CD4-positive, alpha-beta T cell (primary cell): ENCODE data around the gene CBL. TPM values are rescaled to one million over a fixed set of nuclear protein-coding genes. Genes with fewer than 3 reads are reported as not detected.

Experiments used
- ATAC-seq: fragments of 200-7000 bp; cut with Tn5 transposase; one replicate; pipeline ENCODE4 v1.10.0; 2022; ENCODE audit warnings: mild to moderate bottlenecking; ENCODE audit not compliant: poor library complexity
- CTCF ChIA-PET: fragments of 350-600 bp; sonication (Branson Sonifier 250); formaldehyde crosslinking; loops from one replicate; lab custom pipeline; 2021; ENCODE audit warnings: antibody characterized with exemption, inconsistent platforms; lab: Charles Lee
- POLR2A ChIA-PET: fragments of 350-600 bp; sonication (Branson Sonifier 250); formaldehyde crosslinking; loops from one replicate; lab custom pipeline; 2021; ENCODE audit warnings: antibody characterized with exemption, inconsistent platforms; lab: Charles Lee
- DNase-seq, 14 experiments: peaks; one replicate each; pipeline ENCODE4 v3.0.0-alpha.2; 2013 to 2020; ENCODE audit warnings: mixed read lengths in 2 of 14
- H3K27ac ChIP-seq, 2 donors: one replicate each; pipeline versions ENCODE4 v1.5.1 to v1.7.0; 2013; ENCODE audit warnings: low read length in 2 of 2, low read depth in 1 of 2, mild to moderate bottlenecking in 1 of 2
- H3K27me3 ChIP-seq, 2 experiments: 1 replicate in 1 of 2; 2 replicates in 1 of 2; pipeline versions ENCODE4 v1.6.1 to v1.7.0; 2013; ENCODE audit warnings: low read length in 2 of 2, control low read depth in 1 of 2, mild to moderate bottlenecking in 1 of 2, moderate library complexity in 1 of 2; ENCODE audit not compliant: insufficient read depth in 2 of 2, control insufficient read depth in 1 of 2
- H3K36me3 ChIP-seq: one replicate; pipeline ENCODE4 v1.6.1; 2013; ENCODE audit warnings: low read length, control low read depth; ENCODE audit not compliant: insufficient read depth
- H3K4me1 ChIP-seq: one replicate; pipeline ENCODE4 v1.6.1; 2013; ENCODE audit warnings: low read length, control low read depth; ENCODE audit not compliant: insufficient read depth
- H3K4me3 ChIP-seq: one replicate; pipeline ENCODE4 v1.5.1; 2013; ENCODE audit warnings: mild to moderate bottlenecking, low read length, moderate library complexity
- H3K9me3 ChIP-seq, 2 experiments: 1 replicate in 1 of 2; 2 replicates in 1 of 2; pipeline versions ENCODE4 v1.6.1 to v1.7.0; 2013; ENCODE audit warnings: low read length in 2 of 2, mild to moderate bottlenecking in 2 of 2, control low read depth in 1 of 2, moderate library complexity in 1 of 2; ENCODE audit not compliant: control insufficient read depth in 1 of 2, insufficient read depth in 1 of 2
- H3K27ac Mint-ChIP-seq: one replicate; pipeline ENCODE4 v1.8.0; 2020; ENCODE audit warnings: mixed read lengths
- H3K27me3 Mint-ChIP-seq: one replicate; pipeline ENCODE4 v1.8.0; 2021; ENCODE audit warnings: mixed read lengths
- H3K36me3 Mint-ChIP-seq: one replicate; pipeline ENCODE4 v1.8.0; 2021; ENCODE audit warnings: low read depth, mixed read lengths
- H3K4me1 Mint-ChIP-seq: one replicate; pipeline ENCODE4 v1.8.0; 2021; ENCODE audit warnings: low read depth, mixed read lengths
- H3K4me3 Mint-ChIP-seq: one replicate; pipeline ENCODE4 v1.8.0; 2020; ENCODE audit warnings: mild to moderate bottlenecking, mixed read lengths
- H3K9me3 Mint-ChIP-seq: one replicate; pipeline ENCODE4 v1.8.0; 2020; ENCODE audit warnings: mixed read lengths
- CTCF ChIP-seq: fragments of 200-600 bp; IDR thresholded peaks from one replicate; pipeline ENCODE4 v1.8.0; 2022; ENCODE audit warnings: antibody characterized with exemption, mild to moderate bottlenecking
- intact Hi-C, 2 experiments: fragments of 100-400 bp; cut with DNase I in 1 of 2; cut with micrococcal nuclease in 1 of 2; formaldehyde crosslinking; loops; one replicate each; pipeline versions ENCODE4 v1.15.1 to v1.9.0; 2023 to 2025; cut with DNase I, micrococcal nuclease
- total RNA-seq, 174 experiments: library from RNA in 2 of 174; stranded (reverse) in 2 of 174; gene quantifications; one replicate each; pipeline ENCODE4 v1.2.3 and lab custom pipeline; 2021 to 2026

The CBL gene
- total RNA-seq, 2 experiments from 2014 or later, result 19.5 to 20.8 TPM

GRCh38 chr11:119309953-119310681 is 104.0 kb downstream of the CBL start:
- peaks cover 25% of the 10 kb centered on the region for H3K4me1 Mint-ChIP-seq
- peaks cover 3% of the 10 kb centered on the region for H3K36me3 ChIP-seq
- H3K4me1 ChIP-seq, result peaks cover 30% of the 10 kb centered on the region
- no peak overlapping the region for H3K4me3 Mint-ChIP-seq
- peaks cover 7 to 9% of the 10 kb centered on the region in 2 experiments for H3K27me3 ChIP-seq
- ChIA-PET CTCF (interaction anchor here (0.7 kb wide), 1 partner anchor 11 kb away, joined by 3 read pairs; no protein-coding TSS in a partner anchor), POLR2A (interaction anchor here (0.7 kb wide), 1 partner anchor 13 kb away, joined by 3 read pairs; no protein-coding TSS in a partner anchor)
- no peaks in the 10 kb centered on the region for H3K9me3 ChIP-seq
- ATAC-seq, result no peak
- H3K4me3 ChIP-seq, result no peak overlapping the region
- DNase-seq, result no peak
- no peak overlapping the region for H3K27ac ChIP-seq
- H3K36me3 Mint-ChIP-seq, result peaks cover 15% of the 10 kb centered on the region
- intact Hi-C loops, result no loop called here
- H3K27me3 Mint-ChIP-seq, result peaks cover 10% of the 10 kb centered on the region
- peak overlapping the region; percentile 47 for H3K27ac Mint-ChIP-seq
- TF ChIP-seq CTCF, result no peak
- H3K9me3 Mint-ChIP-seq, result no peaks in the 10 kb centered on the region

GRCh38 chr11:119310682-119311052 is 104.5 kb downstream of the CBL start:
- Histone ChIP-seq H3K27me3 (peaks cover 13% of the 10 kb centered on the region in 2 experiments), H3K27ac (no peak overlapping the region), H3K9me3 (no peaks in the 10 kb centered on the region), H3K4me3 (no peak overlapping the region), H3K4me1 (peaks cover 32% of the 10 kb centered on the region), H3K36me3 (peaks cover 3% of the 10 kb centered on the region)
- ChIA-PET CTCF (no interaction called here), POLR2A (interaction anchor here (0.7 kb wide), 2 partner anchors 11 to 13 kb away, joined by 3 read pairs; no protein-coding TSS in a partner anchor)
- intact Hi-C loops, result no loop called here
- Mint-ChIP-seq H3K4me1 (peaks cover 20% of the 10 kb centered on the region), H3K4me3 (no peak overlapping the region), H3K27ac (no peak overlapping the region), H3K36me3 (peaks cover 11% of the 10 kb centered on the region), H3K27me3 (peaks cover 15% of the 10 kb centered on the region), H3K9me3 (no peaks in the 10 kb centered on the region)
- TF ChIP-seq CTCF, result no peak
- no peak for DNase-seq
- ATAC-seq, result no peak

GRCh38 chr11:119314726-119315125 is 108.6 kb downstream of the CBL start:
- Mint-ChIP-seq H3K4me1 (peaks cover 9% of the 10 kb centered on the region), H3K27me3 (peaks cover 38% of the 10 kb centered on the region), H3K4me3 (no peak overlapping the region), H3K9me3 (no peaks in the 10 kb centered on the region), H3K27ac (no peak overlapping the region), H3K36me3 (no peaks in the 10 kb centered on the region)
- H3K4me1 ChIP-seq, result peaks cover 53% of the 10 kb centered on the region
- H3K9me3 ChIP-seq, result no peaks in the 10 kb centered on the region
- CTCF ChIA-PET, result interaction anchor here (0.9 to 2.2 kb wide), 4 partner anchors 7 to 24 kb away, joined by 4 to 6 read pairs (median 4); no protein-coding TSS in a partner anchor
- peak overlapping the region; percentile 51 for H3K4me3 ChIP-seq
- no peak for DNase-seq
- intact Hi-C loops, result no loop called here
- no peak overlapping the region for H3K27ac ChIP-seq
- no peak for TF ChIP-seq CTCF
- no peaks in the 10 kb centered on the region for H3K36me3 ChIP-seq
- peaks cover 32 to 33% of the 10 kb centered on the region in 2 experiments for H3K27me3 ChIP-seq
- no peak for ATAC-seq
- POLR2A ChIA-PET, result interaction anchor here (0.6 to 1.7 kb wide), 7 partner anchors 8 to 247 kb away, joined by 3 to 6 read pairs (median 3); partner anchors contain the start of genes RNF26 and VPS11
